Brain microvascular endothelial cell (primary cell): ENCODE data around the gene TWNK.
"Not testable (repeated sequence)": the region's sequence is repeated elsewhere in the genome, so short reads cannot be mapped to it uniquely, and the experiment has no call there.

ENCODE experiments used
- DNase-seq: peaks from one replicate; pipeline ENCODE4 v3.0.0-alpha.2; 2020
- H3K27ac ChIP-seq: fragments of 250-450 bp; sonication (Bioruptor Pico); 2 replicates; pipeline ENCODE4 v1.5.1; 2020; ENCODE audit warnings: mild to moderate bottlenecking, moderate library complexity
- H3K27me3 ChIP-seq: fragments of 250-450 bp; sonication (Bioruptor Pico); replicated peaks from 2 replicates; pipeline ENCODE4 v1.5.1; 2020; ENCODE audit warnings: mild to moderate bottlenecking
- H3K36me3 ChIP-seq: fragments of 250-450 bp; sonication (Bioruptor Pico); replicated peaks from 2 replicates; pipeline ENCODE4 v1.5.1; 2020; ENCODE audit warnings: mild to moderate bottlenecking
- H3K4me3 ChIP-seq: 2 replicates; pipeline ENCODE4 v1.5.1; 2011; ENCODE audit warnings: low read depth, mild to moderate bottlenecking, control low read depth, low read length, moderate library complexity
- CTCF ChIP-seq: IDR thresholded peaks from 2 replicates; pipeline ENCODE4 v1.5.1; 2011; ENCODE audit warnings: low read depth, mild to moderate bottlenecking, moderate library complexity, low read length, control low read depth, inconsistent platforms; ENCODE audit errors: missing control alignments
- in situ Hi-C: cut with HindIII; loops from 2 replicates; pipeline ENCODE4 v1.10.0; 2017; ENCODE audit warnings: low sequenced_read_pairs, low pct_ligation_motif_present

TWNK gene

GRCh38 chr10:100972115-100972903 lies 15.0 kb upstream of the TWNK start:
- Histone ChIP-seq H3K27ac (no peak overlapping the region), H3K27me3 (no peaks in the 10 kb centered on the region), H3K36me3 (no peaks in the 10 kb centered on the region), H3K4me3 (no peak overlapping the region)
- DNase-seq, result no peak
- no peak for TF ChIP-seq CTCF
- in situ Hi-C loops, result no loop called here

GRCh38 chr10:100972904-100973535 lies 14.3 kb upstream of the TWNK start:
- no peak for TF ChIP-seq CTCF
- Histone ChIP-seq H3K36me3 (no peaks in the 10 kb centered on the region), H3K4me3 (no peak overlapping the region), H3K27me3 (no peaks in the 10 kb centered on the region), H3K27ac (no peak overlapping the region)
- no peak for DNase-seq
- in situ Hi-C loops, result no loop called here

- H3K36me3 ChIP-seq, H3K27me3 ChIP-seq, DNase-seq, H3K4me3 ChIP-seq, in situ Hi-C loops, H3K27ac ChIP-seq: not testable (repeated sequence)
Measured at GRCh38 chr10:100975397-100975796, 11.9 kb upstream of the TWNK start.

DNA sequence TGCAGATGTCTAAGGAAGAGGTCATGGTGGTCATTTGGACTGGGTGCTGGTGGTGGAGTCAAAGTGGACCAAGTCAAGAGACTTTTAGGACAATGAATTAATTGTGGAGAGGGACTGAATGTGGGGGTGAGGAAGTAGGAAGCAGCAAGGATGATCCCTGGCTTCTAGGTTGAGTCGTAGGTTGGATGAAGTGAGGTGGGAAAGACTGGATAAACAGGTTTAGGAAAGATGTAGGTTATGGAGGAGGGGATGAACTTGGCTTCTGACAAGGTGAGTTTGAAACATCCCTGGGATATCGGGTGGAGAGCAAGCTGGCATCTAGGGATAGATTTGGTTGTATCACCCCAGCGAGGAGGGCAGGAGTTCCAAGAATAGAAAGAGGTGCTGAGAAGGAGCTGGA lies 10.4 kb upstream of the TWNK start:
- in situ Hi-C loops, result no loop called here
- H3K4me3 ChIP-seq, result no peak overlapping the region
- no peak overlapping the region for H3K27ac ChIP-seq
- H3K27me3 ChIP-seq, result no peaks in the 10 kb centered on the region
- no peak for TF ChIP-seq CTCF
- DNase-seq, result no peak
- H3K36me3 ChIP-seq, result peaks cover 5% of the 10 kb centered on the region

DNA sequence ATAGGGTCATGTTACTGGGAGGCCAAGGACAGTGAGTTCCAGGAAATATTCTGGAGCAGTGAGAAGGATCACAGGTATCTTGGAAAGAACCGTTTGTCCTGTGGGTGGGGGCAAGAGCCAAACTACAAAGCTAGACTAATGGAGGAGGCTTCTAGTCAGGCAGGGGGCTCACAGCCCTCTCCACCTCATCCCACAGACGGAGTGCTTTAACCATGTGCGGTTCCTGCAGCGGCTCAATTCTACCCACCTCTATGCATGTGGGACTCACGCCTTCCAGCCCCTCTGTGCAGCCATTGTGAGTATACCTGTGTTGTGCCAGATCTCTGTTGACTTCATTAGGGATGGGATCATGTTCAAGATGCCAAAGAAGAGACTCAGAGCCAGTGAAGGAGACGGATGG lies 9.9 kb upstream of the TWNK start:
- no peak for TF ChIP-seq CTCF
- in situ Hi-C loops, result no loop called here
- no peak for DNase-seq
- Histone ChIP-seq H3K27ac (no peak overlapping the region), H3K27me3 (no peaks in the 10 kb centered on the region), H3K4me3 (no peak overlapping the region), H3K36me3 (peaks cover 5% of the 10 kb centered on the region)

GRCh38 chr10:100978121-100978900 lies 9.0 kb upstream of the TWNK start:
- DNase-seq, result no peak
- H3K27me3 ChIP-seq, result no peaks in the 10 kb centered on the region
- H3K36me3 ChIP-seq, result peaks cover 5% of the 10 kb centered on the region
- TF ChIP-seq CTCF, result no peak
- in situ Hi-C loops, result no loop called here
- H3K4me3 ChIP-seq, result no peak overlapping the region
- no peak overlapping the region for H3K27ac ChIP-seq
